Lung (tissue), 12 donors: Measurements from ENCODE around the gene RHOG. TPM values are rescaled to one million over a fixed set of nuclear protein-coding genes. Genes with fewer than 3 reads are reported as not detected.

ENCODE experiments used
- ATAC-seq: fragments of 200-7000 bp; cut with Tn5 transposase; one replicate; pipeline ENCODE4 v1.9.1; 2020; ENCODE audit warnings: moderate number of reproducible peaks; ENCODE audit not compliant: insufficient read depth, low FRiP score
- DNase-seq, 3 donors: peaks; one replicate each; pipeline ENCODE4 v3.0.0-alpha.2; 2013 to 2017
- H3K27ac ChIP-seq, 2 donors: one replicate each; pipeline ENCODE4 v1.5.1; 2013; ENCODE audit warnings: mild to moderate bottlenecking in 2 of 2, moderate library complexity in 2 of 2, control low read depth in 1 of 2, inconsistent platforms in 1 of 2, low read depth in 1 of 2, low read length in 1 of 2
- H3K27me3 ChIP-seq, 3 donors: one replicate each; pipeline ENCODE4 v1.5.1; 2013; ENCODE audit warnings: low read length in 2 of 3; ENCODE audit not compliant: control insufficient read depth in 3 of 3, insufficient read depth in 3 of 3
- H3K36me3 ChIP-seq, 4 donors: one replicate each; pipeline ENCODE4 v1.5.1; 2013; ENCODE audit warnings: low read length in 4 of 4, mild to moderate bottlenecking in 1 of 4, moderate library complexity in 1 of 4; ENCODE audit not compliant: control insufficient read depth in 4 of 4, insufficient read depth in 4 of 4
- H3K4me1 ChIP-seq, 5 donors: one replicate each; pipeline ENCODE4 v1.5.1; 2013; ENCODE audit warnings: low read length in 5 of 5, mild to moderate bottlenecking in 2 of 5, moderate library complexity in 1 of 5; ENCODE audit not compliant: control insufficient read depth in 5 of 5, insufficient read depth in 5 of 5
- H3K4me3 ChIP-seq: one replicate; pipeline ENCODE4 v1.5.1; 2013; ENCODE audit warnings: mild to moderate bottlenecking, control low read depth, moderate library complexity
- H3K9ac ChIP-seq, 2 donors: one replicate each; pipeline ENCODE4 v1.5.1; 2013; ENCODE audit warnings: low read length in 2 of 2, control low read depth in 1 of 2; ENCODE audit not compliant: insufficient read depth in 1 of 2
- H3K9me3 ChIP-seq, 4 donors: one replicate each; pipeline ENCODE4 v1.5.1; 2013; ENCODE audit warnings: low read length in 3 of 4, mild to moderate bottlenecking in 1 of 4, moderate library complexity in 1 of 4; ENCODE audit not compliant: control insufficient read depth in 4 of 4, insufficient read depth in 3 of 4
- CTCF ChIP-seq: IDR thresholded peaks from 2 replicates; pipeline ENCODE4 v1.5.1; 2012; ENCODE audit warnings: mild to moderate bottlenecking; ENCODE audit errors: control extremely low read depth, extremely low read depth
- WGBS, 2 donors: extraction: QIAGEN DNeasy Blood & Tissue Kit; methylation state at CpG; one replicate each; pipeline ENCODE4 v1.1.7; 2013; 5-methylcytosine and 5-hydroxymethylcytosine counted together
- polyA plus RNA-seq, 2 donors: library from polyadenylated mRNA; stranded (reverse); fragments of 200-250 nt; gene quantifications; one replicate each; pipeline ENCODE4 v1.2.1, GENCODE V29; 2013
- total RNA-seq, 2 donors: library from RNA; depleted of rRNA in 1 of 2; stranded (reverse); fragments of >200 nt in 1 of 2; gene quantifications; one replicate each; pipeline ENCODE4 v1.2.1, GENCODE V29; 2014 to 2021
- donor health status: control.
- donor health status: control.
- donor health status: Bipolar disorder and iron deficiency.
- donor health status: healthy.
- donor health status: DM: yes; HTN: yes; CAD: no.

RHOG gene
- total and polyA plus RNA-seq, 4 donors, result 15.4 to 287 (median 82.6) TPM

DNA sequence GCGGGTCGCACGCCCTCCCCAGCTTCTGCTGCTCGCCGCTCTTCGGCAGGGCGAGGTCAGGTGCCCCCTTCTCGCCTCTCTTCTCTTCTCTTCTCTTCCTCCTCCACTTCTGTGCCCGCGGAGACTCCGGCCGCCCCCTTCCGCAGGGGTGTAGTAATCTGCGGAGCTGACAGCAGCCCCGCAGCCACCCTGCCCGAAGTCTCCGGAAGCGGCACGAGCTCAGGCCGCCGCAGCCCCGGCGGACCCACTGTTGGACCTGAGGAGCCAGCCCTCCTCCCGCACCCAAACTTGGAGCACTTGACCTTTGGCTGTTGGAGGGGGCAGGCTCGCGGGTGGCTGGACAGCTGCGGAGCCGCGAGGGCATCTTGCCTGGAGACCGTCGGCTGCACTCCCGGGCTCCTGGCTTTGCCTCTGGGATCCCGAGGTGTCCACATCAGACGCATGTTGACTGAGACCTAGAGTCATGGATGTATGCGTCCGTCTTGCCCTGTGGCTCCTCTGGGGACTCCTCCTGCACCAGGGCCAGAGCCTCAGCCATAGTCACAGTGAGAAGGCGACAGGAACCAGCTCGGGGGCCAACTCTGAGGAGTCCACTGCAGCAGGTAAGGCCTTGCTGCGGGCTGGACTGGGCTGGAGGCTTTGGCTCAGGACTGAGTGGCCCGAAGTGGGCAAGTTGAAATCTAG is 15.2 kb upstream of the RHOG start:
- Histone ChIP-seq H3K36me3 (no peaks in the 10 kb centered on the region), H3K27me3 (no peaks in the 10 kb centered on the region), H3K4me3 (peak overlapping the region; percentile 74), H3K9me3 (no peaks in the 10 kb centered on the region), H3K27ac (peak overlapping the region; percentile 76 to 92), H3K9ac (peak overlapping the region; percentile 13 to 46), H3K4me1 (peaks cover 4 to 50% (median 29%) of the 10 kb centered on the region in 5 donors)
- no peak for TF ChIP-seq CTCF
- ATAC-seq (peak; percentile 0), DNase-seq (peak; percentile 36 to 52 (median 42))
- 3 to 4% methylated on average over 35 to 40 of the region's 40 CpGs for WGBS, 2 donors

DNA sequence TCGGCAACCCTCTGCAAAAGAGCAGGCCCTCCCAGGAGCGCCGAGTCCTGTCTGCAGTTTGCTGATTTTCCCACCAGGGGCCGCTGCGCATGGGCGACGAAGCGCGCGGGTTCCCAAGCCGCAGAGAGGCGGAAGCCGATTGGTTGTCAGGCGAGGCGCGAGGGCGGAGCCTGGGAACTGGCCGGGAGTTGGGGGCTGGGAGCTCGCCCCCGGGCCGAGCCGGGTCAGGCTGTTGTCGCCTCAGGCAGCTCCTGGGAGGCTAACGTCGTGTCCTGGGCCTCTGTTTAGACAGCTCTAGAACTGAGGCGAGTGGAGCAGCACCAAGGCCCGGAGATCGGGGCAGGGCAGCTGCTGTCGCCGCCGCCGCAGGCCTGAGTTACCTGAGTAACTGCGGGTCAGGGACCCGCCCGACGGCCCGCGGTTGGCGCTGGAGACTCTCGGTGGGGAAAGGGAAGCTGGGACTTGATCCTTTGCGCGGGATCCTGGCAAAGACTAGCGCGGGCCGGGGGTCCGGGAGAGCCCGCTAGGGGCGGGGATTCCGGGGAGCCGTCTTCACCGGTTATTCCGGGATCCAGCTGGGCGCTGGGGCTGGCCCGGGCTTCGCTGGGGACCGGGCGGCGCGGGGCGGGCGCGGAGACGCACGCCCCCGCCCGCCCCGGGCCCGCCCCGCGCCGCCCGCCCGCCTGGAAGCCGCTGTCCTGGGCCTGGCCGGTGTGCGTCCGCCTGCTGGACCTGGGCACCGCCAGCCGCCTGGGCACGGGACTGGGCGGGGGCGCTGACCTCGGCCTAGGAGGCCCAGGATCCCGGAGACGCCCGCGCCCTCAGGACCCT is 14.4 kb upstream of the RHOG start, which contains the start of gene STIM1:
TSS of gene STIM1 (plus strand) at position 688 of the 831 bp plus-strand sequence. CDS start 607 bp downstream, outside the sequence.
- Histone ChIP-seq H3K4me3 (peak within 1 kb of the TSS; percentile 74), H3K27ac (peak within 1 kb of the TSS; percentile 92 to 94), H3K4me1 (peaks cover 4 to 45% (median 29%) of the 10 kb centered on the region in 5 donors), H3K36me3 (no peaks in the 10 kb centered on the region), H3K27me3 (no peaks in the 10 kb centered on the region), H3K9me3 (no peaks in the 10 kb centered on the region), H3K9ac (peak within 1 kb of the TSS; percentile 13 to 71)
- DNase-seq (peak; percentile 97), ATAC-seq (peak; percentile 92)
- peak; percentile 95 for TF ChIP-seq CTCF
- WGBS, 2 donors, result 0% methylated on average over 51 to 87 of the region's 87 CpGs

GRCh38 chr11:3854660-3854976 is 13.9 kb upstream of the RHOG start:
- TF ChIP-seq CTCF, result no peak
- DNase-seq, result no peak
- peak overlapping the region in 1 of 2 donors; percentile 53 for H3K9ac ChIP-seq
- H3K27me3 ChIP-seq, result no peaks in the 10 kb centered on the region
- ATAC-seq, result no peak
- H3K9me3 ChIP-seq, result no peaks in the 10 kb centered on the region
- H3K4me3 ChIP-seq, result no peak overlapping the region
- peaks cover 4 to 41% (median 24%) of the 10 kb centered on the region in 5 donors for H3K4me1 ChIP-seq
- no peaks in the 10 kb centered on the region for H3K36me3 ChIP-seq
- 17 to 21% methylated on average over 7 of the region's 7 CpGs for WGBS, 2 donors
- H3K27ac ChIP-seq, result peak overlapping the region in 1 of 2 donors; percentile 94
